GM21529 (cell line): ENCODE results near the gene SGO2.
"Not testable (repeated sequence)": the region's sequence is repeated elsewhere in the genome, so short reads cannot be mapped to it uniquely, and the experiment has no call there.

Source experiments
- ATAC-seq: cut with Tn5 transposase; IDR thresholded peaks from one replicate; pipeline ENCODE4 v1.9.1; 2021; ENCODE audit not compliant: unreplicated experiment

The SGO2 gene

GRCh38 chr2:200593905-200594304 is 67.9 kb downstream of the SGO2 start:
- no peak for ATAC-seq

- ATAC-seq: no peak
Measured at GRCh38 chr2:200595913-200596312, 69.9 kb downstream of the SGO2 start.

- ATAC-seq: no peak
Measured at GRCh38 chr2:200596774-200597570, 71.0 kb downstream of the SGO2 start.

- no peak for ATAC-seq
Measured at GRCh38 chr2:200599206-200599605, 73.2 kb downstream of the SGO2 start.

GRCh38 chr2:200600549-200601225 is 74.7 kb downstream of the SGO2 start:
- ATAC-seq: no peak

- no peak for ATAC-seq
Measured at GRCh38 chr2:200602584-200602983, 76.6 kb downstream of the SGO2 start.

- no peak for ATAC-seq
Measured at GRCh38 chr2:200603972-200604371, 78.0 kb downstream of the SGO2 start.

- ATAC-seq: no peak
Measured at GRCh38 chr2:200604571-200605255, 78.7 kb downstream of the SGO2 start.

- ATAC-seq: no peak
Measured at GRCh38 chr2:200608341-200609027, 82.5 kb downstream of the SGO2 start.

GRCh38 chr2:200609028-200609614 is 83.1 kb downstream of the SGO2 start:
- no peak for ATAC-seq

GRCh38 chr2:200610217-200610616 is 84.2 kb downstream of the SGO2 start:
- not testable (repeated sequence) for ATAC-seq

- no peak for ATAC-seq
Measured at GRCh38 chr2:200613692-200614091, 87.7 kb downstream of the SGO2 start.

GRCh38 chr2:200614249-200614648 is 88.2 kb downstream of the SGO2 start:
- no peak for ATAC-seq

GRCh38 chr2:200615247-200615646 is 89.2 kb downstream of the SGO2 start:
- ATAC-seq: peak; percentile 50

- ATAC-seq: no peak
Measured at GRCh38 chr2:200616193-200616592, 90.2 kb downstream of the SGO2 start.

- no peak for ATAC-seq
Measured at GRCh38 chr2:200616656-200617055, 90.6 kb downstream of the SGO2 start.

- no peak for ATAC-seq
Measured at GRCh38 chr2:200617156-200618053, 91.4 kb downstream of the SGO2 start.

- no peak for ATAC-seq
Measured at GRCh38 chr2:200618054-200618419, 92.0 kb downstream of the SGO2 start.

- no peak for ATAC-seq
Measured at GRCh38 chr2:200618590-200619021, 92.6 kb downstream of the SGO2 start.

- ATAC-seq: no peak
Measured at GRCh38 chr2:200619279-200619678, 93.3 kb downstream of the SGO2 start.
